Airway epithelial cell (primary cell): ENCODE data around the gene PCDHGB4. TPM values are rescaled to one million over a fixed set of nuclear protein-coding genes. Genes with fewer than 3 reads are reported as not detected.

Experiments
- total RNA-seq: library from RNA; depleted of rRNA; stranded (reverse); fragments of >200 nt; gene quantifications from 2 replicates; pipeline ENCODE4 v1.2.3, GENCODE V29; 2015

PCDHGB4 gene
- total RNA-seq = 2.2 and 3.0 TPM in 2 replicates

DNA sequence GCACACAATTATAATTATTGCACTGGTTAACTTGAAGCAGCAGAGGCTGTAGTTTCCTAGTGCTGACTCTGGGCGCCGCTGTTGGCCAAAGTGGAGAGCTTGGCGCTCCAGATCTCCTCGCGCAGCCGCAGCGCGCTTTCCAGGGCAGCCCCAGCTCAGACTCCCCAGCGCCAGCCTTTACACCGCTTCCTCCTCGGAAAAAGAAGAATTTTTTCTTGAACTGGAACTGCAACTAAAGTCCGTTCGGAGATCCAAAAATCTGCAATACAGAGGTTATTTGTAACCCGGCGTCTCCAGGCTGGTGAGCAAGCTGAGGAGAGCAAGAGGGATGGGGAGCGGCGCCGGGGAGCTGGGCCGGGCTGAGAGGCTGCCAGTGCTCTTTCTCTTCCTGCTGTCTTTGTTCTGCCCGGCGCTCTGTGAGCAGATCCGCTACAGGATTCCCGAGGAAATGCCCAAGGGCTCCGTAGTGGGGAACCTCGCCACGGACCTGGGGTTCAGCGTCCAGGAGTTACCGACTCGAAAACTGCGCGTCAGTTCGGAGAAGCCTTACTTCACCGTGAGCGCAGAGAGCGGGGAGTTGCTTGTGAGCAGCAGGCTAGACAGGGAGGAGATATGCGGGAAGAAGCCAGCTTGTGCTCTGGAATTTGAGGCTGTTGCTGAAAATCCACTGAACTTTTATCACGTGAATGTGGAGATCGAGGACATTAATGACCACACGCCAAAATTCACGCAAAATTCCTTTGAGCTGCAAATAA lies at the start of gene PCDHGB4:
Gene PCDHGB4 (plus strand): TSS at position 142 of the 755 bp plus-strand sequence. CDS start 187 bp downstream, at position 329.

DNA sequence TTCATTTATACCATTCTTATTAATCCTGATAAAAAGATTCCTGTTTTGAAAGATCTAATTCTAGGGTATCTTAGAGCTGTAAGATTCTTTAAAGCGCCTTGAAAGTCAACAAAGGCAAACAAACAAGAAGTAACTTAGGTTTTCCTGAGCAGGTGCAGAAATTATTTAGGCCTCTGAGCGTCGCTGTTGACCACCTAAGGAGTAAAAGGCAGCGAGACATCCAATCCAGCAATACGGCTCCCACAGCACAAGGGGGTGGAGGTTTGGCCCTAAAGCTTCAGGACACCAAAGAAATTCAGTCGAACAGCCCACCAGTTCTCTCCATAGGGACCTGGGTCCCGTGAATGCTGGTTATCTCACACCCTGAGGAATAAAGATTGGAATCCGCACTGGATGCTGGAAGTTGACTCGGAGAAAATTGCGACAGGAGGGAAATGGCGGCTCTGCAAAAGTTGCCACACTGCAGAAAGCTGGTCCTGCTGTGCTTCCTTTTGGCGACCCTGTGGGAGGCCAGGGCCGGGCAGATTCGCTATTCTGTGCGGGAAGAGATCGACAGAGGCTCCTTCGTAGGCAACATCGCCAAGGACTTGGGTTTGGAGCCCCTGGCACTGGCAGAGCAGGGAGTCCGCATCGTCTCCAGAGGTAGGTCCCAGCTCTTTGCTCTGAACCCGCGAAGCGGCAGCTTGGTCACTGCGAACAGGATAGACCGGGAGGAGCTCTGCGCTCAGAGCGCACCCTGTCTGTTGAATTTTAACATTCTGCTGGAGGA lies 48.8 kb upstream of the PCDHGB4 start, which contains the start of gene PCDHGA2:
Gene PCDHGA2 (plus strand): TSS at position 223 of the 769 bp plus-strand sequence.

GRCh38 chr5:141343242-141343952 lies 44.1 kb upstream of the PCDHGB4 start, which contains the start of gene PCDHGA3:
Gene PCDHGA3 (plus strand): TSS chr5:141343829. CDS start chr5:141344034, 205 bp downstream.

DNA sequence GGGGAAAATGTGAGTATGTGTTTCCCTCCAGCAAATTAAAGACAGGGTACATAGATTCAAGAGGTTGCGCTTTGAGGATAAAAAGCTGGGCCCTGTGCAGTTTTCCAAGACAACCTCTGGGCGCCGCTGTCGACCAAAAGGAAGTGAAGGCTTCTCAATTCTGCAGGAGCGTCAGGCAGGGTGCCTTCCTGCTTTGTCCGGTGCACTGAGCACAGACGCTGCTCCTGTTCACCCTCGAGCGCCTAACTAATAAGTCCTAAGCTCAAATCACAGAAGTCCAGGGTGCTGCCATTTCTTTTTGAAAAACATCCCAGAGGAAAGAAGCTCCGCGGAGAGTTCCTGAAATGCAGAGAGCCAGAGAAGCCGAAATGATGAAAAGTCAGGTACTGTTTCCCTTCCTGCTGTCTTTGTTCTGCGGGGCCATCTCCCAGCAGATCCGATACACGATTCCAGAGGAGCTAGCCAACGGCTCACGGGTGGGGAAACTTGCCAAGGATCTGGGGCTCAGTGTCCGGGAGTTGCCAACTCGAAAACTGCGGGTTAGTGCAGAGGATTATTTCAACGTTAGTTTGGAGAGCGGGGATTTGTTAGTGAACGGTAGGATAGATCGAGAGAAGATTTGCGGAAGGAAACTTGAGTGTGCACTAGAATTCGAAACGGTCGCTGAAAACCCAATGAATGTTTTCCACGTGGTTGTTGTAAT lies 37.4 kb upstream of the PCDHGB4 start, which contains the start of gene PCDHGB1:
Gene PCDHGB1 (plus strand): TSS at position 183 of the 703 bp plus-strand sequence. CDS start 162 bp downstream, at position 345.

DNA sequence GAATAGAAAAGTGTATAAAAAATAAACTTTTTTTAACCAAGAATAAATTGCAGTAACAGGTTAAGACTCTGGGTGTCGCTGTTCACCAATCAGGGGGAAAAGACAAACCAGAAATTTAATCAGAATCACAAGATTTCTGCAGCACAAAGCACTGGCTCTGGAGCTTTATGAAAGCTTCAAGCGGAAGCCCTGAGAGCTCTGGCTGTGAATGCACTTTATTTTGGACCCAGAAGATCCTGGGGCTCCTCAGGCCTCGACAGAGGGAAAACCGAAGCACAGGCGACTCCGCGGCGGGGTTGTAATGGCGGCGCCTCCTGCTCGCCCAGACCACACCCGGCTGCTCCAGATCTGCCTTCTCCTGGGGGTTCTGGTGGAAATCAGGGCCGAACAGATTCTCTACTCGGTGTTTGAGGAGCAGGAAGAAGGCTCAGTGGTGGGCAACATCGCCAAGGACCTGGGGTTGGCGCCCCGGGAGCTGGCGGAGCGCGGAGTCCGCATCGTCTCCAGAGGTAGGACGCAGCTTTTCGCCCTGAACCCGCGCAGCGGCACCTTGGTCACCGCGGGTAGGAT lies 32.5 kb upstream of the PCDHGB4 start, which contains the start of gene PCDHGA4:
Gene PCDHGA4 (plus strand): TSS at position 122 of the 570 bp plus-strand sequence. CDS start 87 bp downstream, at position 209.

DNA sequence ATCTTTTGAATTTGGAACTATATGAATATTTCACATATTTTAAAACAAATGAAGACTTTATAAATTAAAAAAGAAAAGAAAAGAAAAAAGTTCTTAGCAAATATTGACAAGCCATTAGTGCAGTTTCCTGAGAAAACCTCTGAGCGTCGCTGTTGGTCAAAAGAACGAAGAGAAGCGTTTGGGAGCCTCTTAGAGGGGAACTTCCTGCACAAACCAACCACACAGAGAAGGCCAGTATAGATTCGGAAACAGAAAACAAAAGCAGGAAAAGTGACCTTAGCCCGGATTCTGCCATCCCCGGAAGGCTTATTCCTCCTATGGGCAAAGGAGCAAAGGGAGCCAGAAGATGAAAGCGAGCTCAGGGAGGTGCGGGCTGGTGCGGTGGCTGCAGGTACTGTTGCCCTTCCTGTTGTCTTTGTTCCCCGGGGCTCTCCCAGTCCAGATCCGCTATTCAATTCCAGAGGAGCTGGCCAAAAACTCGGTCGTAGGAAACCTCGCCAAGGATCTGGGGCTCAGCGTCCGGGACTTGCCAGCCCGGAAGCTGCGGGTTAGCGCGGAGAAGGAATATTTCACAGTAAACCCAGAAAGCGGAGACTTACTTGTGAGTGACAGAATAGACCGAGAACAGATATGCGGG lies 27.6 kb upstream of the PCDHGB4 start, which contains the start of gene PCDHGB2:
Gene PCDHGB2 (plus strand): TSS at position 205 of the 637 bp plus-strand sequence. CDS start 142 bp downstream, at position 347.

GRCh38 chr5:141363952-141364660 lies 23.4 kb upstream of the PCDHGB4 start, which contains the start of gene PCDHGA5:
Gene PCDHGA5 (plus strand): TSS chr5:141364162. CDS start chr5:141364331, 169 bp downstream.

DNA sequence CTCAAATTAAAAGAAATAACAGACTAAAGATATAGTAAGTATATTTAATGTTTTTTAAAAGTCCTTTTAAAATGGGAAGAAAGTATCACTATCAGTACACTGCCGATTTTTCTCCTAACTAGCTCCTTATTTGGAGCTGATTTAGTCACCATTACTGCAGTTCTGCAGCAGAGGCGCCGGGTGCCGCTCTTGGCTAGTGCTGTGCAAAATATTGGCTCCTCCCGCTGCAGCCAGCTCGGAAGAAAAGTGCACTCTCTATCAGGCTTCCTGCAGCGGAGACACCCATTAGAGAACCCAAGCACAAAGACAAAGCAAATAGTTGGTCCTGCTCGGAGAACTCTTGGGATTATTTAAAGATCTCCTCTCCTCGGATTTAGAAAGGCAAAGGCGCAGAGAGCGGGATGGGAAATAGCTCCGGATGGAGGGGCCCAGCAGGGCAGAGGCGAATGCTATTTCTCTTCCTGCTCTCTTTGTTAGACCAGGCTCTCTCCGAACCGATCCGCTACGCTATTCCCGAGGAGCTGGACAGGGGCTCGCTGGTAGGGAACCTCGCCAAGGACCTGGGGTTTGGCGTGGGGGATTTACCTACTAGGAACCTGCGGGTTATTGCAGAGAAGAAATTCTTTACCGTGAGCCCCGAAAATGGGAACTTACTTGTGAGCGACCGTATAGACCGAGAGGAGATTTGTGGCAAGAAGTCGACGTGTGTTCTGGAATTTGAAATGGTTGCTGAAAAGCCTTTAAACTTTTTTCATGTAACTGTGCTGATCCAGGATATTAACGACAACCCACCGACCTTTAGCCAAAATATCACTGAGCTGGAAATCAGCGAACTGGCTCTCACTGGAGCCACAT lies 17.3 kb upstream of the PCDHGB4 start, which contains the start of gene PCDHGB3:
Gene PCDHGB3 (plus strand): TSS at position 249 of the 855 bp plus-strand sequence. CDS start 153 bp downstream, at position 402.

DNA sequence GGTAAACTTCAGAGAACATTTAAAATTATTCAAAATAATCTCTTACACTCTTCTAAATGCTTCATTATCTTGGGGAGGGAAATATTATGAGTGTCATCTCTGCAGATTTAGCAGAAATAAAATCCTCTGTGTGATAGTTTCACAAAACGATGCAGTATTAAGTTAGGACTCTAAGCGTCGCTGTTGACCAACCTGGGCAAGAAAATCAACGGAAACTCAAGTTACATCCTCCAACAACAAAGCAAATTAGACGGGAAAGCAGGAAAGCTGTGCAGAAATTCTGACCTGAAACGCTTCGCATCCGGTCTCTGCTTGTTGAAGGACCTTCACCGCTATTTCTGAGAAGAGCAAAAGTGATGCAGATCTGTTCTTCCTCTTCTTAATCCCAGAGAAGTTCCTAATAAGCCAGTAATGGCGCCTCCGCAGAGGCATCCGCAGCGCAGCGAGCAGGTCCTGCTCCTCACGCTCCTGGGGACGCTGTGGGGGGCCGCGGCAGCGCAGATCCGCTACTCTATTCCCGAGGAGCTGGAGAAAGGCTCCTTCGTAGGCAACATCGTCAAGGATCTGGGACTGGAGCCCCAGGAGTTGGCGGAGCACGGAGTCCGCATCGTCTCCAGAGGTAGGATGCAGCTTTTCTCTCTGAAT lies 13.7 kb upstream of the PCDHGB4 start, which contains the start of gene PCDHGA6:
Gene PCDHGA6 (plus strand): TSS at position 219 of the 645 bp plus-strand sequence. CDS start 193 bp downstream, at position 412.

DNA sequence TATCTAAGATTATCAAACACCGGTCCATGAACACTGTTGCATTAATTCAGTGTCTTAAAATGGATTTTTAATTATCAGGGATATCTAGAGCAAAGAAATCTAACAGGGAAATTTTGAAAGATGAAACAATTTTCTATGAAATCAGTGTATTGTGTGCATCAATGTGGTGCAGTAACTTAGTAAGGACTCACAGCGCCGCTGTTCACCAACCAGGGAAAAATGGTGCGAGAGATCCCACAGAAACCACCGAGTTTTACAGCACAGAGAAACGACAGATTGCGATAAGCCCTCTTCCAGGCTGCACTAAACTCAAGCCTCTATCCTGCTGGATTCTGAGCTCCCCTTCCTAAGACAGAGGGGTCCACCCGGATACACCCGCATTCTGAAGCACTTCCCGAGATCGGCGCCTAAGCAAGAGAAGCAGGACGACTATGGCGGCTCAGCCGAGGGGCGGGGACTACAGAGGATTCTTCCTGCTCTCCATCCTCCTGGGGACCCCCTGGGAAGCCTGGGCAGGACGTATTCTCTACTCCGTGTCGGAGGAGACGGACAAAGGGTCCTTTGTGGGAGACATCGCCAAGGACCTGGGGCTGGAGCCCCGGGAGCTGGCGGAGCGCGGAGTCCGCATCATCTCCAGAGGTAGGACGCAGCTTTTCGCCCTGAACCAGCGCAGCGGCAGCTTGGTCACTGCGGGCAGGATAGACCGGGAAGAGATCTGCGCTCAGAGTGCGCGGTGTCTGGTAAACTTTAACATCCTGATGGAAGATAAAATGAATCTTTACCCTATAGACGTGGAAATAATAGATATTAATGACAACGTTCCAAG lies 4.8 kb upstream of the PCDHGB4 start, which contains the start of gene PCDHGA7:
Gene PCDHGA7 (plus strand): TSS at position 274 of the 826 bp plus-strand sequence. CDS start 158 bp downstream, at position 432.

GRCh38 chr5:141392429-141393198 lies 5.1 kb downstream of the PCDHGB4 start, which contains the start of gene PCDHGA8:
Gene PCDHGA8 (plus strand): TSS chr5:141392633. CDS start chr5:141392814, 181 bp downstream.

DNA sequence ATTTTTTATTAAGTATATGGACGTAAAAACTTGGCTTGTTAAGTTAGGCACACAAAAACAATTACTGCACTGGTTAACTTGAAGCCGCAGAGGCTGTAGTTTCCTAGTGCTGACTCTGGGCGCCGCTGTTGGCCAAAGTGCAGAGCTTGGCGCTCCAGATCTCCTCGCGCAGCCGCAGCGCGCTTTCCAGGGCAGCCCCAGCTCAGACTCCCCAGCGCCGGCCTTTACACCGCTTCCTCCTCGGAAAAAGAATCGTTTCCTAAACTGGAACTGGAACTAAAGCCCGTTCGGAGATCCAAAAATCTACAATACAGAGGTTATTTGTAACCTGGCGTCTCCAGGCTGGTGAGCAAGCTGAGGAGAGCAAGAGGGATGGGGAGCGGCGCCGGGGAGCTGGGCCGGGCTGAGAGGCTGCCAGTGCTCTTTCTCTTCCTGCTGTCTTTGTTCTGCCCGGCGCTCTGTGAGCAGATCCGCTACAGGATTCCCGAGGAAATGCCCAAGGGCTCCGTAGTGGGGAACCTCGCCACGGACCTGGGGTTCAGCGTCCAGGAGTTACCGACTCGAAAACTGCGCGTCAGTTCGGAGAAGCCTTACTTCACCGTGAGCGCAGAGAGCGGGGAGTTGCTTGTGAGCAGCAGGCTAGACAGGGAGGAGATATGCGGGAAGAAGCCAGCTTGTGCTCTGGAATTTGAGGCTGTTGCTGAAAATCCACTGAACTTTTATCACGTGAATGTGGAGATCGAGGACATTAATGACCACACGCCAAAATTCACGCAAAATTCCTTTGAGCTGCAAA lies 10.5 kb downstream of the PCDHGB4 start, which contains the start of gene PCDHGB5:
Gene PCDHGB5 (plus strand): TSS at position 192 of the 796 bp plus-strand sequence. CDS start 181 bp downstream, at position 373.

DNA sequence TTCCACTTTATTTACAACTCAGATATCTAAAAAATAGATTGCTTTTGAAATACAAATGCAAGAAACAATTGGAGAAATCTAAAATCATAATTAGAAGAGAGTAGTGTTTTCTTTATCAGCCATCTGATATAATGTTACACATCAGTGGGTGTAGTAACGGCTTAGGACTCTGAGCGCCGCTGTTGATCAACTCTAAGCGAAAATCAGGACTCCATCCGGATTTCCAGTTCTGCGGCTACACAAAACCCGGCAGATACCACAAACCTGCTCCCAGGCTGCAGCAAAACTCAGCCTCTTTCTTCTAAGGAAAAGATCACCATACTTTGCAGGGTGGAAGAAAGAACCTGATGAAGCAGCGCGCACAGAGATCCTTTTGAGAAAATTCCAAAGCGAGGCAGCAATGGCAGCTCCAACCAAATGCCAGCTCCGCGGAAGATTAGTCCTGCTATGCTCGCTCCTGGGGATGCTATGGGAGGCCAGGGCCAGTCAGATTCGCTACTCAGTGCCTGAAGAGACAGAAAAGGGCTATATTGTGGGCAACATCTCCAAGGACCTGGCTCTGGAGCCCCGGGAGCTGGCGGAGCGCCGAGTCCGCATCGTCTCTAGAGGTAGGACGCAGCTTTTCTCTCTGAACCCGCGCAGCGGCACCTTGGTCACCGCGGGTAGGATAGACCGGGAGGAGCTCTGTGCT lies 15.2 kb downstream of the PCDHGB4 start, which contains the start of gene PCDHGA9:
Gene PCDHGA9 (plus strand): TSS at position 226 of the 691 bp plus-strand sequence. CDS start 175 bp downstream, at position 401.

DNA sequence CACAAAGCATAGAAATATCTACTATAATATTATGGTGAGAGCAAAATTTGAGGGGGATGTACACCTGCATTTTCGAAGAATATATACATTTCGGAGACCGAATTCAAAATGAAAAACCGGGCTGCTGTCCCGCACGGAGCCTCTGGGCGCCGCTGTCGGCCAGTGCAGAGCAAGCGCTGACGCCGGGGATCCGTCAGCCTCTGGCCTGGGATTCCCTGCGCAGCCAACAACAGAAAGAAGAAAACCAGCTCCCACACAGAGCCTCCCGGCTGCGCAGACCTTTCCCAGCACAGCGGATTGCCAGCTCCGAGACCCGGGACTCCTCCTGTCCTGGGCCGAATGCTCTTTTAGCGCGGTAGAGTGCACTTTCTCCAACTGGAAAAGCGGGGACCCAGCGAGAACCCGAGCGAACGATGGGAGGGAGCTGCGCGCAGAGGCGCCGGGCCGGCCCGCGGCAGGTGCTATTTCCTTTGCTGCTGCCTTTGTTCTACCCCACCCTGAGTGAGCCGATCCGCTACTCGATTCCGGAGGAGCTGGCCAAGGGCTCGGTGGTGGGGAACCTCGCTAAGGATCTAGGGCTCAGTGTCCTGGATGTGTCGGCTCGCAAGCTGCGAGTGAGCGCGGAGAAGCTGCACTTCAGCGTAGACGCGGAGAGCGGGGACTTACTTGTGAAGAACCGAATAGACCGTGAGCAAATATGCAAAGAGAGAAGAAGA lies 20.4 kb downstream of the PCDHGB4 start, which contains the start of gene PCDHGB6:
Gene PCDHGB6 (plus strand): TSS at position 232 of the 716 bp plus-strand sequence. CDS start 182 bp downstream, at position 414.

